ENCODE data around the gene BNC2.

Gene BNC2

DNA sequence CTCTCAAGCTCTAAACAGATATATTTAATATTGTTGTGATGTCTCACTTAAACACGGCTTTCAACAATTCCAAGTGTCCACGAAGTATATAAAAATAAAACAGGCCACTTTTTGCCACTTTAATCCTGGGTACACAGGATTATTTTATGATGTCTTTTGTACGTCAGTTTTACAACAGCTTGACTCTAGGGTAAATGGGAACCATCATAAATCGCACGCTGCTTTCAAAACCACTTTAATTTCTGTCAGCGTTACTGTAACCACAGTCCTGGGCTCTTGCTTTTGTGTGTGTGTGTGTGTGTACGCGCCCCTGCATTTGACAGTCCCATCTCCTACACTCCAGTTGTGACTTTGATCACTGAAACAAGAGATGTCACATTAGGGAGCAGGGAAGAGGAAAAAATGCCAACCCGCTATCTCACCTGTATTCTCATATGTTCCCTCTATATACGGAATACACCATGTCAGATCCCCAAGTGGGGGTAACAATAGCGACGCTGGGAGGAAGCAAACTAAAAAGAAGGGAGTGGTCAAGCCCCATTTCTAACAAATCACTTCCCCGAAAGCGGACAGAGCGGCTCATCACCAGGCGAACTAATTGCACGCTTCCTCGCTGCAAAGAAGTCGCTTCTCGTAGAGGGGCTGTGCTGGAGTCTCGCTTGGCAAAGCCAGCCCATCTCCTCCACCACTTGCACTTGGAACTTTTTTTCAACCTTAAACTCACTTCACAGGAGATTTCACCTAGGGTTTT lies 1.2 kb downstream of the BNC2 start:
- DNase-seq: no peak

DNA sequence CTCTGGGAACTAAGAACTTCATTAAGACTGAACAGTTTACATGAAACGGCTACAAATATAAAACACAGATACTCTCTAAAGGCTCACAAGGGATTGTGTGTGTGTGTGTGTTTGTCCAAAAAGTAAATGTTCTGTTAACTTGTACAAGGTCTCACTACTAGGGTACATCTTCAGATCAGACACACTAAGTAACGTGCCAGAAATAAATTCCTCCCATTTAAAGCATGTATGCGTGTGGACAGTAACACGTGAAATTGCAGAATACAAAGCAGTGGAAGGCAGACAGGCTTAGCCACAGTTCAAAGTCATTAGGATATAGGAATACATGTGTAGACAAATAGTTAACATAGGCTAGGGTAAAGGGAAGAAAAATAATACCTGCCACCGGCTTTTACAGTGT lies 1.8 kb downstream of the BNC2 start:
- DNase-seq: no peak

DNA sequence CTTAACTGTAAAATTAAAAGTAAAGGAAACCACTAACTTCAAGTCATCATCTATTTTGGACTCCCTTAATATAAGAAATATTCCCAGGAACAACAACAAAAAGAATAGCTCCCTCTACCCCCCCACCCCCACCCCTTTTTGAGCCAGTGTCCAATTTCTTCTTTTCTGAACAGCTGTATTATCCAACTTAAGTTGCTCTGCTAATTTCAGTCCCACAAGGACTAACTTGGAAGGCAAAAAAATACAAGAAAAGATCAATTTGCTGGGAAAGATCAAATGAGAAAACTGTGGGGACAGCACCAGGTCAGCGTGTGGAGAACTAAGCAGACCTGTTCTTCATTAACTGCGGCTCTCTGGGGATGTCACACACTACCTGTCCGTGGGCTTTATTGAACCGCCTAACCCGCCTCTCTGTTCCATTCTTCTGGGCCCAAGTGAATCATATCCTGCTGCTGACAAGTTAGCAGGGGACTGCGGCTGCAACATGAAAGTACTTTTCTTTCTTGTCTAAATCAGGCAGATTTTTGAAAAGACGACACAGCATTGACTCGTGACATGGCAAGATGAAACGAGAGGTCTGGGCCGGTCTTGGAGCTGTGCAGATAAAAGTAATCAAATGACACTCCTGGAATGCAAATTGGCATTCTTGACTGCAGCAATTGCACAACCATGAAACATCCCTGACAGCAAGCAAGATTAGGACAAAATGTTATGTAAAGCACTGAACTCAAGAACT lies 2.7 kb downstream of the BNC2 start:
- no peak for DNase-seq

- DNase-seq: no peak
Measured at GRCh38 chr9:16866587-16866986, 3.9 kb downstream of the BNC2 start.

DNA sequence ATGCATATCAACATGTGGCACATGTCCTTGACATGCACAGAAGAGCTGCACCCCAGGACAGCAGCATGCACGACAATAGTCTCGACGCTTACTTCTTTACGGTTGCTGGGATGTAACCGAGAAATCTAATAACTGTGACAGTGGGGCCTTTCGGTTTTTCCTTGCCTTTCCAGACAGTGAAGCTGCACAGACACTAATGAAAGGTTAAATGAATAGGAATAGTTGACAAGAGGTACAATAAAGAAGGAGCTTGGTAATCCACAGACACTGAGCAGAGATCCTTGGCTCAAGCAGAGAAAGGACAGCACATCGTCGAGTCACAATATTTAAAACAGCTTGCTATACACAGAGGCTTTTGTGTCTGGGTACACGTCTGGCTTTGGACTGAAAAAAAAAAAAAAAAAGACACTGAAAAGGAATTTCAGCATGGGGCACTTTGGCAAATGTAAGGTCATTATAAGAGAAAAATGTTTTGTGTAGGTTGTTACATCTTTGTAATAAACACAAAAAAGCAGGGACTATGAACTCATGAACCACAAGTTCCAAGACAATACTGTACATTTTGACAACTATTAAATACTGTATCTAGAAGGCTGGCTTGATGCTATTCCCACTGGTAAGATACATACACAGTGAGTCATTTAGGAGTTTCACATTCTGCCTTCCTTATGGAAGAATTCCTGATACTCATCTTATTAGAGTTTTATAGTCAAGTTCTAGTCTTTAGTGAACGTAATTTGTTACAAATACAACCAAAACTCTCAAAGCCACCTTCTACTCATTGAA lies 5.6 kb downstream of the BNC2 start:
- no peak for DNase-seq

DNA sequence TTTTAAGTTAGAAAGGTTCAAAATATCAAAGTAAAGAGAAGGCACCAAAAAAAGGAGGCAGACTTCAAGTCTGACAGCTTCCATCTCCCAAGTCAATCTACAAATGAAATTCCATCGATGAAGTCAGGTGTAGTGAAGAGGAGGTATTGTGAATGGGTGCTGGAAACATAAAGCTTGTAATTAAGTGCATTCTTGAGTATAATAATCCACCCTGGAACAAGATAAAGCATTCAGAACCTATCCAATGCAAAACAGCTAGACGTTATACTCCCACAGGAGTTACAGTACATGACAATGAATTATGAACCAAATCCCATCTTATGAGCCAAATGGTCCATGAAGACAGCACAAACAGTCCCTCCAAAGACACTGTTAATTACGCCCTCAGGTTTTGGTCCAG lies 22.3 kb downstream of the BNC2 start:
- DNase-seq: no peak

DNA sequence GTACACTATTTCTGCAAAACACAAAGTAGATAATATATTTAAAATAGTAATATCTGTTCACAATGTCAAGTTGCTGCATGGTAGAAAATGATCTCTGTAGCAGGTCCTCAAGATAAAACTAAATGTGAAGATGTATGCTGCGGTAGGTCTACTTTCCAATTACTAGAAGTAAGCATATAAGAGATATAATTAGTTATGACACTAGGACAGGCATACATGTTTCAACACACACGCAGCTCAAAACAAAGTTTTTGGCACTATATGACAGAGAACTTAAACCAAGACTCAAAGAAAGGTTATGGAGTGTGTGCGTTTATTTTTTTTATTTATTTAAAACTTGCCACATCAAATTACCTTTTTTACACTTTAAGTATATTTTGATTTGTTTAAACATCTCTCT lies 23.5 kb downstream of the BNC2 start:
- no peak for DNase-seq

DNA sequence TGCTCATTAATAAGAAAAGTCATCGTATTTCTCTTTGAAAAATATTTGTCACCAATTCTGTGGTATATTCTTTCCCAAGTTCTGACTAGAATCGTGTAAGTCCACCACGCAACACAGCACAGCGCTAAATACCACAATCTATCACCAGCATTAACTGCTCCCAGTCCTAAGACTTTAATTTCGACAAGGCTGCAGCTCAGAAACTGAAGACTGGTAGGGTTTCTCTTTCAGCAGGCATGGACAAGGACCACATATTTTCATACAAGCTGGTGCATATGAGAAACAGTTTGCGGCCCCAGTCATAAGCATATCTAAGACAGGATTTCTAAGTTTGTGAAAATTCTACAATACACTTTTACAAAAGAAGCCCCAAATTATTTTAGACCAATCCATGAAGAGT lies 24.1 kb downstream of the BNC2 start:
- no peak for DNase-seq

- no peak for DNase-seq
Measured at GRCh38 chr9:16834817-16835216, 35.7 kb downstream of the BNC2 start.

GRCh38 chr9:16833296-16833835 lies 37.1 kb downstream of the BNC2 start:
- DNase-seq: no peak

GRCh38 chr9:16832101-16832500 lies 38.4 kb downstream of the BNC2 start:
- DNase-seq: no peak

GRCh38 chr9:16830806-16831205 lies 39.7 kb downstream of the BNC2 start:
- no peak for DNase-seq

- no peak for DNase-seq
Measured at GRCh38 chr9:16828340-16829281, 41.9 kb downstream of the BNC2 start.

DNA sequence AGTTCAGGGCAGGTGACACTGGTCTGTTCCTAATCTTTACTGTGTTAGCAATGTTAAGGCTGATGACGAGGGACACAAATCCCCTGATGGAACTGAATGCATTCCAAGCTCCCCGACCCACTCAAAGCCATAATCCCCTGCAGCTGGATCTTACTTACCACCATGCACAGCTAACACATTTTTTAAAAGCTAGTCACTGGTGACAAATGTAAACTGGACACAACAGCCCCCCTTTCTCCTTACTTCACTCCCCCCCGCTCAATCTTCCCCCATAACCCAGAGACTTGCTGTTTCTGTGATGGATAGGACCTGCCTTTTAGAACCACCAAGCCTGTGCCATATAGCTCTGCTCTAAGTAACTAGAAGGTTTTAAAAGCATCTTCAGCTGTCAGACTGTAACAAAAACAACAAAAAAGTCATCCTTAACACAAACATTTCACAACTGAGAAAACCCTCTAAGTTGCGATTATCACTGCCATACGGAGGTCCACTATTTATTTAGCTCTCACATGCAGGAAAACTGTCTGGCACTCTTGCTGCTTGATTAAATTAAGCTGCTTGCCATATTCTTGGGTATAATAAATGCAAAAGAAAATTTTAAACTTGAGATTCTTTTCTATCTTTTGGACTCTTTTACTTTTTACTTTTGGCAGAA lies 44.4 kb downstream of the BNC2 start:
- DNase-seq: no peak

- no peak for DNase-seq
Measured at GRCh38 chr9:16825331-16825725, 45.1 kb downstream of the BNC2 start.

DNA sequence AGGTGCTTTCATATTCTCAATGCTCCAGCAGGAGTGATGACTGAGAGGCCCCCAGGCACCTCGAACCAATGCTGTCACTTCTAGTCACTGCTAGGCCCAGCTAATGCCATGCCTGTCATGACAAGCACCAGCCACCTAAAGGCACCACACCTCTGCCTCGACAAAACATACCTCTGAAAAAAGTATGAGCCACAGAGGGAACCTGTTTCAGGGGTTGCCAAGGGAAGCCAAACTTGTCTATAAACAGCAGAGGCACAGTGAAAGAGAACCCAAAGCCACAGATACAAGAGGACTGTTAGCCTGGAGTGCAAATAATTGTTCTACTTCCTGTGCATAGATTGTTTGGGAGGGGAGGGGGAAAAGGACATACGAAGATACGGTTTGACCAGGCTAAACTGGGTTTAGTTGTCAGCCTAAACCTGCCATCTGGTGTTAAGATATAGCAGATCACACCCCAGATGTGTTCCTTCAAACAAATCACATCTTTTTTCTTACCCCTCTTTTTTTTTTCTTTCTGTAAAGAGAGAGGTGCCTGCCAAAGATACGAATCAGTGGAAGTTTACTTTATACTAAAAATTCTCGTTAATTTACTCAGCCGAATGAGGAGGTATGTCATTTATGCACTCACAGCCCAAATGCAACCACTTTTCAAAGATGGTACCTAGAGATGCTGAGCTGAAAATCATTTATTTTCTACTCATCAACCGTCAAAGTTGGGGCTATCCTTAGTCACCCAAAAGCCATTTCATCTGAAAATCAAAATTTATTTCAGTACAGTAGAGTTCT lies 45.7 kb downstream of the BNC2 start:
- DNase-seq: no peak

DNA sequence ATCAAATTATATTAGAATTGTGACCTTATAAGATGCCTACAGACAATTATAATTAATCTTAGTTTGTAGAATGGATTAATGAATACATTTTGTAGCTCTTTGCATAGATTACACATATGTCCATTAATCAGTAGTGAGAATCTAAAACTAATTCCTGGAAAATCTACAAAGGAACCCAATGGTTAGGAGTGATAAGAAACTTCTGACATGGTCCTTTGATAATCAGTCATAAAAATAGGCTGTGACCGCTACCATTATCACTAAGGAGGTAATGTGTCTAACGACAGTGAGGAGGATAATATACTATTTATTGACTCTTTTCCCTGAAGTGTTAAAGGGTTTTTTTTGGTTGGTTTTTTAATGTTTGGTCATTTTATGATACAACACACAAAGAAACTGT lies 46.6 kb downstream of the BNC2 start:
- DNase-seq: no peak

DNA sequence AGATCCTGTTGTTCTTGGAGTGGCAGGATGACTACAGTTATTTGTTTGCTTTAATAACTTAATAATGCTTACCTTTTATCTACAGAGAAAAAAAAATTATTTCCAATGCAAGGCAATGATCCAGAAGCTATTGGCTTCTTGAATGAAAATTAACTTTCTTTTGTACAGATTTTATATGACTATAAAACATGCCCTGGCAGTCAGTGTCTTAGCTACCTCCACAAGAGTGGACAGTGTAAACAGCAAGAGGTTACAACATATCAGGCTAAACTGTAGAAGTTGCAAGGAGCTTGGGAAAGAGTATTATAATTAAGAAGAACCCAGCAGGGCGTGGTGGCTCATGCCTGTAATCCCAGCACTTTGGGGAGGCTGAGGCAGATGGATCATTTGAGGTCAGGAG lies 49.1 kb downstream of the BNC2 start:
- no peak for DNase-seq

DNA sequence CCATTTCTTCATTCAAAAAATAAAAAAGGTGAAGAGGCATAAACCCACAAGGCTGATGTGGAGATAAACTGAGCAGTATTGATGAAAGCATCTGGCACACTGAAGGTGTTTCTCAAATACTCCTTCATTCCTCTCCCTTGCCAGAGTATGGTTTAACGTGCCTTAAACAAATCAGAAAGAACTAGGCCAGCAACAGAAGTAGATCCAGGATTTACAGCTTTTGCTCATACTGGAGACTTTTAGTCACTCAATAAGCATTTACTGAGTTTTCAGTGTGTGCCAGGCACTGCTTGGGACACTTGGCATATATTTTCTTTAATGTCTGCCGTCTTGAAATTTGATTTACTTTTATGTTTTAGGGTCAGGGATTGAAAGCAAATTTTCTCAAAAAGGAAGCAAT lies 53.0 kb downstream of the BNC2 start:
- no peak for DNase-seq

DNA sequence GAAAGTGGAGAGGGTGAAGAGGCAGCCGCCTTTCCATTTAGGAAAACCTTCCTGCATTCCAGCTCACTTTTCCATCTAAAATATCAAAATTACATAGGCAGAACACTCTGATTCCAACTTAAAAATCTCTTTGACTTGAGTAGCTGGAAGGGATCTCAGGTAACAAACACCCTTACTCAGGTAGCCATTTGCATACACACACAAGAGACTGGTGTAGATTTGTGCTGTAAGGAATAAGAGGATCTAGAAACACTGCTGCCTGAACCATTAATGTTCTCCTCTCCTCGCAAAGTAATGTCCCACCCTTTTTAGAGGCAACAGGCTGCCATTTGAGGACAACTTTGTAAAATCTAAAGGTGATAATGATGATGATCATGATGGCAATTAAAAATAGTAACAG lies 53.5 kb downstream of the BNC2 start:
- no peak for DNase-seq

DNA sequence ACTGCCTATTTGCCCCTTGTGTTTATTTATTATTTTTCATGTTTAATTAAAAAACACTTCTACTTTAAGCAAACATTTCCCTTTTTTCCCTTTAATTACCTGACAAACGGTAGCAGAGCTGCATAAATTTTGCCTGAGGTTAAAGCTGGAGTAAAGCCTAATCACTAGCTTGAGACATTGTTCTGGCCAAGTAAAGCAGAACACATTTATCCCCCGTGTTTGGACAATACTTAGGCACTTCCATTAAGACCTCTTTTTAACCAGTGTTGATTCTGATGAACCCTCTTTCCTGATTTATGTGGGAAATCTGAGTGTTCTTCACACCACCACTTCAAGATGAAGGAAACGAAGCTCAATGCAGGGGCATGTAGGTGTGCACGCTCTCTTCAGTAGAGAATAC lies 54.5 kb downstream of the BNC2 start:
- no peak for DNase-seq
